ENCODE measurements around the gene WEE2. TPM values are rescaled to one million over a fixed set of nuclear protein-coding genes. Genes with fewer than 3 reads are reported as not detected.
A peak's percentile ranks its signal among the peaks of the same experiment; 100 is the strongest.

WEE2 gene
- total and polyA plus RNA-seq, 2 of the 13 experiments (the other 11 are each of a cell fraction or from before 2014, with no cell fraction given) = not detected

DNA sequence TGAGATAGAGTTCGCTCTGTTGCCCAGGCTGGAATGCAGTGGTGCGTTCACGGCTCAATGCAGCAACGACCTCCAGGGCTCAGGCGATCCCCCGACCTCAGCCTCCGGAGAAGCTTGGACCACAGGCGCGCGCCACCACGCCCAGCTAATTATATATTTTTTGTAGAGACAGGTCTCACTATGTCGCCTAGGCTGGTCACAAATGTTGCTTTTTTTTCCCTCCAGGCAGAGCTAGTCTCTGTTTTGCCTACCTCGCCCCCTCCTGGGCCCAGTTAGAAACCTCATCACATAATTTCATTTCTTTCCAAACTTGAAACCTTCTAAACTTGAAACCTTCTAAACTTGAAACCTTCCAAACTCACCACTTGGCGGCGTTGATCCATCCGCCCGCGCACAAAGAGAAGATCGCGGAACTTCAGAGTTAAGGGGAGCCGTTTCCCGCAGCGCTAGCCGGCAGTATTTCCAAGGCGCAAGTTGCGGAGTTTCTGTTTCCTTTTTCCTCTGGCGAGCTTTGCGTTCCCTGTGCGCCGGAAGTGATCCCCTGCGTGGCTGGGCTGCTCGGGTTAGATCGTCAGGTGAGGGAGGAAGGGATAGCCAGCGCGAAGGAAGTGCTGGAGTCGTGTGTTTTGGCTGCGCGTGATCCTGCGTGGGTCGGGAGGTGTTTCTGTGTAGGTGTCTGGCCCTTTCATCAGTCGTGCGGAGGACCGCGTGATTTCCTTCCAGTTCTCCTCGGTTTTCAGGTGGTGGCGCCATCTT, 29.9 kb downstream of the WEE2 start, which contains the start of gene SSBP1 (continued):
- TF ChIP-seq, protein P1, sequence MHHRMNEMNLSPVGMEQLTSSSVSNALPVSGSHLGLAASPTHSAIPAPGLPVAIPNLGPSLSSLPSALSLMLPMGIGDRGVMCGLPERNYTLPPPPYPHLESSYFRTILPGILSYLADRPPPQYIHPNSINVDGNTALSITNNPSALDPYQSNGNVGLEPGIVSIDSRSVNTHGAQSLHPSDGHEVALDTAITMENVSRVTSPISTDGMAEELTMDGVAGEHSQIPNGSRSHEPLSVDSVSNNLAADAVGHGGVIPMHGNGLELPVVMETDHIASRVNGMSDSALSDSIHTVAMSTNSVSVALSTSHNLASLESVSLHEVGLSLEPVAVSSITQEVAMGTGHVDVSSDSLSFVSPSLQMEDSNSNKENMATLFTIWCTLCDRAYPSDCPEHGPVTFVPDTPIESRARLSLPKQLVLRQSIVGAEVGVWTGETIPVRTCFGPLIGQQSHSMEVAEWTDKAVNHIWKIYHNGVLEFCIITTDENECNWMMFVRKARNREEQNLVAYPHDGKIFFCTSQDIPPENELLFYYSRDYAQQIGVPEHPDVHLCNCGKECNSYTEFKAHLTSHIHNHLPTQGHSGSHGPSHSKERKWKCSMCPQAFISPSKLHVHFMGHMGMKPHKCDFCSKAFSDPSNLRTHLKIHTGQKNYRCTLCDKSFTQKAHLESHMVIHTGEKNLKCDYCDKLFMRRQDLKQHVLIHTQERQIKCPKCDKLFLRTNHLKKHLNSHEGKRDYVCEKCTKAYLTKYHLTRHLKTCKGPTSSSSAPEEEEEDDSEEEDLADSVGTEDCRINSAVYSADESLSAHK (CRISPR knock-in tag; IDR thresholded peaks at IDR 0.05; ENCODE audit: borderline replicate concordance) = no peak; the same call in 1 of the 2 replicates
- TF ChIP-seq BORCS8-MEF2B (CRISPR knock-in tag; IDR thresholded peaks at IDR 0.05) (peak; percentile 89), IKZF4 (CRISPR knock-in tag; IDR thresholded peaks at IDR 0.05; ENCODE audit: borderline replicate concordance, low read depth, not compliant biosample characterization) (no peak), ZNF775 (CRISPR knock-in tag; IDR thresholded peaks at IDR 0.05; ENCODE audit: borderline replicate concordance) (peak; percentile 80; the same call in 1 of the 2 replicates), ZNF251 (CRISPR knock-in tag; IDR thresholded peaks at IDR 0.05) (no peak), ZNF850 (CRISPR knock-in tag; conservative IDR thresholded peaks at IDR 0.05) (no peak), ISX (CRISPR knock-in tag; conservative IDR thresholded peaks at IDR 0.05) (no peak), NFIB (CRISPR knock-in tag; IDR thresholded peaks at IDR 0.05; ENCODE audit: borderline replicate concordance) (no peak), ERF (CRISPR knock-in tag; IDR thresholded peaks at IDR 0.05) (peak; percentile 94; the same call in 1 of the 2 replicates), RBM39 (IDR thresholded peaks at IDR 0.05; ENCODE audit: low read depth, low read length, poor library complexity, severe bottlenecking) (peak; percentile 91), PTBP1 (IDR thresholded peaks at IDR 0.05; ENCODE audit: low read depth, low read length, poor library complexity, severe bottlenecking) (no peak), RAD51 (IDR thresholded peaks at IDR 0.05; ENCODE audit: borderline replicate concordance) (no peak), FIP1L1 (IDR thresholded peaks at IDR 0.05; ENCODE audit: borderline replicate concordance, insufficient read depth, low read depth, low read length) (0 out of 2 replicates have a peak, but pooled peaks have one; percentile 52), ZSCAN20 (CRISPR knock-in tag; IDR thresholded peaks at IDR 0.05; ENCODE audit: borderline replicate concordance) (no peak), ZNF616 (CRISPR knock-in tag; IDR thresholded peaks at IDR 0.05; ENCODE audit: low read depth) (no peak), MAFK (conservative IDR thresholded peaks at IDR 0.05 in 1 of 2, IDR thresholded peaks at IDR 0.05 in 1 of 2; ENCODE audit: low read length in 2 of 2) (no peak), ZNF333 (CRISPR knock-in tag; IDR thresholded peaks at IDR 0.05; ENCODE audit: borderline replicate concordance) (no peak), ZNF335 (CRISPR knock-in tag; IDR thresholded peaks at IDR 0.05) (peak; percentile 86)
- TF ChIP-seq, protein P2, sequence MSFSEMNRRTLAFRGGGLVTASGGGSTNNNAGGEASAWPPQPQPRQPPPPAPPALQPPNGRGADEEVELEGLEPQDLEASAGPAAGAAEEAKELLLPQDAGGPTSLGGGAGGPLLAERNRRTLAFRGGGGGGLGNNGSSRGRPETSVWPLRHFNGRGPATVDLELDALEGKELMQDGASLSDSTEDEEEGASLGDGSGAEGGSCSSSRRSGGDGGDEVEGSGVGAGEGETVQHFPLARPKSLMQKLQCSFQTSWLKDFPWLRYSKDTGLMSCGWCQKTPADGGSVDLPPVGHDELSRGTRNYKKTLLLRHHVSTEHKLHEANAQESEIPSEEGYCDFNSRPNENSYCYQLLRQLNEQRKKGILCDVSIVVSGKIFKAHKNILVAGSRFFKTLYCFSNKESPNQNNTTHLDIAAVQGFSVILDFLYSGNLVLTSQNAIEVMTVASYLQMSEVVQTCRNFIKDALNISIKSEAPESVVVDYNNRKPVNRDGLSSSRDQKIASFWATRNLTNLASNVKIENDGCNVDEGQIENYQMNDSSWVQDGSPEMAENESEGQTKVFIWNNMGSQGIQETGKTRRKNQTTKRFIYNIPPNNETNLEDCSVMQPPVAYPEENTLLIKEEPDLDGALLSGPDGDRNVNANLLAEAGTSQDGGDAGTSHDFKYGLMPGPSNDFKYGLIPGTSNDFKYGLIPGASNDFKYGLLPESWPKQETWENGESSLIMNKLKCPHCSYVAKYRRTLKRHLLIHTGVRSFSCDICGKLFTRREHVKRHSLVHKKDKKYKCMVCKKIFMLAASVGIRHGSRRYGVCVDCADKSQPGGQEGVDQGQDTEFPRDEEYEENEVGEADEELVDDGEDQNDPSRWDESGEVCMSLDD (CRISPR knock-in tag; IDR thresholded peaks at IDR 0.05; ENCODE audit: borderline replicate concordance) = no peak
- TF ChIP-seq, protein P3, sequence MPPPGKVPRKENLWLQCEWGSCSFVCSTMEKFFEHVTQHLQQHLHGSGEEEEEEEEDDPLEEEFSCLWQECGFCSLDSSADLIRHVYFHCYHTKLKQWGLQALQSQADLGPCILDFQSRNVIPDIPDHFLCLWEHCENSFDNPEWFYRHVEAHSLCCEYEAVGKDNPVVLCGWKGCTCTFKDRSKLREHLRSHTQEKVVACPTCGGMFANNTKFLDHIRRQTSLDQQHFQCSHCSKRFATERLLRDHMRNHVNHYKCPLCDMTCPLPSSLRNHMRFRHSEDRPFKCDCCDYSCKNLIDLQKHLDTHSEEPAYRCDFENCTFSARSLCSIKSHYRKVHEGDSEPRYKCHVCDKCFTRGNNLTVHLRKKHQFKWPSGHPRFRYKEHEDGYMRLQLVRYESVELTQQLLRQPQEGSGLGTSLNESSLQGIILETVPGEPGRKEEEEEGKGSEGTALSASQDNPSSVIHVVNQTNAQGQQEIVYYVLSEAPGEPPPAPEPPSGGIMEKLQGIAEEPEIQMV (CRISPR knock-in tag; IDR thresholded peaks at IDR 0.05; ENCODE audit: low read depth) = no peak; the same call in 1 of the 2 replicates
- TF ChIP-seq, protein P4, sequence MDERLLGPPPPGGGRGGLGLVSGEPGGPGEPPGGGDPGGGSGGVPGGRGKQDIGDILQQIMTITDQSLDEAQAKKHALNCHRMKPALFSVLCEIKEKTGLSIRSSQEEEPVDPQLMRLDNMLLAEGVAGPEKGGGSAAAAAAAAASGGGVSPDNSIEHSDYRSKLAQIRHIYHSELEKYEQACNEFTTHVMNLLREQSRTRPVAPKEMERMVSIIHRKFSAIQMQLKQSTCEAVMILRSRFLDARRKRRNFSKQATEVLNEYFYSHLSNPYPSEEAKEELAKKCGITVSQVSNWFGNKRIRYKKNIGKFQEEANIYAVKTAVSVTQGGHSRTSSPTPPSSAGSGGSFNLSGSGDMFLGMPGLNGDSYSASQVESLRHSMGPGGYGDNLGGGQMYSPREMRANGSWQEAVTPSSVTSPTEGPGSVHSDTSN (CRISPR knock-in tag; IDR thresholded peaks at IDR 0.05) = no peak
